HG03432 (cell line): Measurements from ENCODE around the gene PHACTR1.

Experiments
- ATAC-seq: cut with Tn5 transposase; IDR thresholded peaks from one replicate; pipeline ENCODE4 v1.9.1; 2021; ENCODE audit warnings: mild to moderate bottlenecking, moderate library complexity; ENCODE audit not compliant: unreplicated experiment

Gene PHACTR1

DNA sequence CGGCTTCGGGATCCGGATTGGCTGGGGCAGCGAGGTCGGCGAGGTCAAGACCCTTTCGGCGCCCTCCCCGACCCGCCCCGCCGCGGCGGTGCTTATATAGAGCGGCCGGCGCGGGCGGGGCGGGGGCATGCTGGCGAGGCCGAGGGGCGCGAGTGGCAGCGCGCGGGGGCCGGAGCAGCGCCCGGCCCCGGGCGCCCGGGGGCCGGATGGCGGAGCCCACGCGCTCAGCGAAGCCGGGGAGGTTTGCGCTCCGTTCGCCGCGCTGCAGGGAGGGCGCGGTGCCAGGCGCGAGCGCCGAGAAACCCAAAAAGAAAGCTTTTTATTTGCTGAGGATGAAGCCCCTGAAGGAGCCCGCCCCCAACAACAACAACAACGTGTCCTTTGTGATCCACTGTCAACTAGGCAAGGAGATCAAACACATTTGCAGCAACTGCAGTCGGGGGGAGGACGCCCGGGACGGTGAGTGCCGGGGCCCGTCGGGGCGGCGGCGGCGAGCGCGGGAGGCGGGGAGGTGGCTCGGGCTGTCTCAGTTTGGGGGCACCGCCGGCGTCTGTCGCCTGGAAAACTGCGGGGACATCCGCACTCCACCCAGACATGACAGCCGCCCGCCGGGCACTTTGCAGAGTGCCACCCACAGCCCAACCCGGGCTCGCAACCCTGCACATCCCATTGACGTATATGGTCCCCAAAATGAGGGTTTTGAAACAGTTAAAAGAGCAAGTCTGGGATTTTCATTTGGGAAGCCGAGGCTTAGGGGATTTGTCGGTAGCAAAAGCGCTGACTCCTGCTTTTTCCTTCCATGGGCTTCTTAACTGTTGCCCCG is 297.3 kb downstream of the PHACTR1 start:
- no peak for ATAC-seq

DNA sequence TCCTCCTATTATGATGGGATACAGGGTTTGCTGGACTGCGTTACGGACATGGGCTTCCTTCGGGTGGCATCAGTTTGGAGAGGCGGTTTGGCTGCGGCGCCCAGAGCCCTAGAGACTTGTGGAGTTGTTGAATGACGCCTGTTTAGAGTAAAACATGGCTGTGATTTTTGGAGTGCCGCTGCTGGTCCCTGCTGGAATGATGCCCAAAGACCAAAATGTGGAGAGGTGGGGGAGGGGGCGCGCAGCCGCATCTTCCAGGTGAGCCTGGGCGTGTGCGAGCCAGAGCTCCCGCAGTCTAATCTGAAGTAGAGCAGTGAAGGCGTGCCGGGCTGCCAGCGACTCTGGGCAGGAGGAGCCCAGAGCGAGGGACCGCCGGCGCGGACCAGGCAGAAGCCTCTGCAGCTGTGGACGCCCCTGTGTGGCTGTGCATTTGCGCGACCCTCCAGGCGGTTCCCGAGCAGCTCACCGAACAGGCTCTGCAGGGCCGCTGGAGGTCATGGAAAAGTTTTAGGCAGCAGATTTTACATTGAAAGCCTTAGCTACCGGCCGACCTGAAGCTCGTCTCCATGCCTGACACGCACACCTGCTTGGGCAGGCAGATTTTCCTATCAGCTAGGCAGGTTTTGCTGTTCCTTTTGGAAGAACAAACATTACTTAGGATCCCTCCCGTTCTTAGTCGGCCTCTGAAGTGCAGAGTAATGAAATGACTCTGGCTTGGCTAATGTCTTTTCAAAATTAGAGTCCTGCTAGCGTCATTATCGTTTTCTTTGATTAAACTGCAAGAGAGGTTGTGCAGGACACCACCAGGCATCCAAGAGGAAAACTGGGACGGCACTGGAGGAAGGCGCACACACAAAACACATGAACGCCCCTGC is 298.2 kb downstream of the PHACTR1 start:
- ATAC-seq: no peak

DNA sequence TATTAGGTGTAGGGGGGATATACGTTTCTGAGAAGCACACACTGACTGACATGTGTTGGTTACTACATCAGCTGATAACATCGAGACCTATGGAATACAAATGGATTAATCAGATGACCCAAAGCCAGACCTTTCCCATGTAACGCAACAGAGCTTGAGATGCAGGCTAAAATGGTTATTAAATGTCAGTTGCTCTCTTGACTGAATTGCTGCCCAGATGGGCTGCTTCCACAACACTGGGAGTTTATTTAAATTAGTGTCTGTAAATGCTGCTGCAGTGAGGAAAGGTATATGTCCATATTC is 298.8 kb downstream of the PHACTR1 start:
- ATAC-seq: no peak

DNA sequence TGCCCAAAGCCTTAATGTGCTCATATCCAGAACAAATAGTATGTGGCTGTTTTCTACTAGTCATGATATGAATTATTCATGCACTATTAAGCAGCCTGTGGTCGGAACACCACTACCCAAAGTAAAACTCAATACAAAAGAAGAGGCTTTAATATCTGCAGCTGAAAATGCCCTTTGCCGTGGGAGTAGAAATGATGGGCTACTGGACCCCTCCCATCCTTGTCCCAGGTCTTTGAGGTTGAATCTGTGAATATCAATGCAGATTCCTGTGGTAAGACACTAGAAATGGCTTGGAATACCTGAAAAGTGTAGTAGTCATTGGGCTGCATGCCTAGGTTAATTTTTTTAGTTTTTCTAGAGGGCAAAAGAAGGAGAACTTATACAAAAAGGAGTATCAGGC is 308.0 kb downstream of the PHACTR1 start:
- no peak for ATAC-seq

DNA sequence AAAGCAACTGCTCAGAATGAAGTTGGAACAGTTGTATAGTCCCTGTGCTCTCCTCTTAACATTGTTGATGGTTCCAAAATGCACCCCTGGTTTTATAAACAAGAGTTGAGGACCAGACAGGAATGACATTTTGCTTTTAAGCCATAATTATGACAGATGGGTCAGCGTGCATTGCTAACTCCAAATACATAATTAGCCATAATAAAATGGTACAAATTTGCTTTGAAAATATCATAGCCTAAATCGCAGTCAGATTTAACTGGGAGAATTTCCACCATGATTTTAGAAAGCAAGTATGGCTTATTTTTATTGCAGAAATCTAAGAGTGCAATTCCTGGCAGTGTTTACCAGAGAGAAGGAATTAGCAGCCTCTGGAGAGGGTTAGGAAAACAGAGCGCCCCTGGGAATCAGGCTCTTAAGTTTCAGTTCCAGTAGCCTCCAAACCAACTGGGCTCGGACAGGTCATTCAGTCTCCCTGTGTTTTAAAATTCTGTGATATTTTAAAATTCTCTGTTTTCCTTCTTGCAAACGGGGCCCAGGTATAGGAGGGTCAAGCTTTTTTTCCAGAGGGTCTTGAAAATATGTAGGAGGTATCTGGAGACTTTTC is 309.4 kb downstream of the PHACTR1 start:
- ATAC-seq: no peak

DNA sequence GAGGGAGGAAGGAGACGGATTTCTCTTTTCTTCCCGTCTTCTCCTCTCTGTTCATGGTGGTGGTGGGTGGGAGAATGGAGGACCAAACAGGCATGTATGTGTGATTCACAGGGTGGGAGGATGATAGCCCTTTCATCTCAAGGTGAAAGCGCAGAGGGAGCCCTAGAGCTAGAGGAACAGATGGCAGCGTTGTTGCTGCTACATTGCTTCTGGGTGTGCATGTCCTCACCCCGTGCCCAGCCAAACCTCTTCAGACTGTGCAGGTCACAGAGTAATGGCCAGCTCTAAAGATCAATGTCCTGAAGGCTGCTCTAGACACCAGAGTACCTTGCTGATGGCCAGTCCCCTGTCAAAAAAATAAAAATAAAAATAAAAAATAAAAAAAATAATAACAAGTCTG is 310.0 kb downstream of the PHACTR1 start:
- no peak for ATAC-seq

DNA sequence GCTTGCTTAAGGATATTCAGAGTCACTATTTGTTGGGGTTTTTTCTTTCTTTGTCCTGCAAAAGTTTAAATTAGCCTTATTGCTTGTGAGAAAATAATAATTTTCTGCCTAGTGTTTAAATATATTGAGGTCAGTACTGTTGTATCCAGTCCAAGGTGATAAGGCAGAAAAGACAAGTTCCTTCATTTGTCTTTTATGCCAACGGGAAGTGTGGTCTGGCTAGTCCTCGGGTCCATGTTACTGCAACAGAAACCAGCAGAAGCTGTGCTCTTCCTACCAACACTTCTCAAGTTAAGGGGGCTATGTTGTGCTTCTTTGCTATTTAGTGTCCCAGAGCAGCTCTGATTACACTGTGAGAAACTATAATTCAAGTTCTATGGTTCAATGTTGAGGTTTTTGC is 310.6 kb downstream of the PHACTR1 start:
- ATAC-seq: no peak

DNA sequence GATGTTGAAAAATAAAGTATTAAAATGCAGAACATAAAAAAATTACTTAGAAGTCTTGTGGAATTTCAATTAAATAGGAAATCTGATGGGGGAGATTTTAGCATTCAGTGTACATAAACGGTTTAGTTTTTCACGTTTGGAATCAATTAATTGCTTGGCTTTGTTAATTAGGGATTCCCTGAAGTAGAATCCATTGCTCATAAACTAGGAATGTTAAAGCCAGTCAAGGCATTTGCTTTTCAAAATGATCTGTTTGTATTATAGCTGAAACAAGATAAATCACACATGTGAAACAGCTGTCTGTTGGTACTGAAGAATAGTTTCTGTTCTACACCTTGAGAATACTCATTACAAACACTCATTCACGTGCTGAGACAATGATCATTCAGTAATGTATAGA is 313.8 kb downstream of the PHACTR1 start:
- no peak for ATAC-seq

DNA sequence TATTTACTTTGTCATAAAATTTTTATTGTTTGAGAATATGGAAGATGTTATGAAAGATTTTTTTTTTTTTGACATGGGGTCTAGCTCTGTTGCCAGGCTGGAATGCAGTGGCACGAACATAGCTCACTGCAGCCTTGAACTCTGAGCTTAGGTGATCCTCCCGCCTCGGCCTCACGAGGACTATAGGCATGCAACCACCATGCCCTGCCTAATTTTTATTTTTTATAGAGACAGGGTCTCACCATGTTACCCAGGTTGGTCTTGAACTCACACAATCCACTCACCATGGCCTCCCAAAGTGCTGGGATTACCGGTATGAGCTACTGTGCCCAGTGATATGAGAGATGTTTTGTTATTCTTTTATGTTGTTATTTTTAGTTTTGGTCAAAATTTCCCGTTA is 316.0 kb downstream of the PHACTR1 start:
- no peak for ATAC-seq

DNA sequence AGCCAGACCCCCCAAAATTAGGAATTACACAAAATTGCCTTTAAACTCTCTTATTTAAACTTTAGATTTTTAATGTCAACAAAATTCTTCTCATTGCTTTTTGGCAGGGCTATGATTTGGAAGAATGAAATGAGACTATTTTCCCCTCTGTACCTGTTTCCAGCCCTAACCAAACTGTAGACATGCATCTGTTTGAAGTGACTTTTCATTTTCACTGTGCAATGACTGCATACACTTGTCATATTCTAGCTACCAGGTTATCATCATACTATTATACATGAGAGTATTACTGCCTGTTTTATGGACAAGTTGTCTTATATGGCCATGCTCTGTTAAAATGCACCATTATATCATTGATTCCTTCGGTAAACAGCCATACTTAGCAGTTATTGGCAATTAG is 316.6 kb downstream of the PHACTR1 start:
- no peak for ATAC-seq

DNA sequence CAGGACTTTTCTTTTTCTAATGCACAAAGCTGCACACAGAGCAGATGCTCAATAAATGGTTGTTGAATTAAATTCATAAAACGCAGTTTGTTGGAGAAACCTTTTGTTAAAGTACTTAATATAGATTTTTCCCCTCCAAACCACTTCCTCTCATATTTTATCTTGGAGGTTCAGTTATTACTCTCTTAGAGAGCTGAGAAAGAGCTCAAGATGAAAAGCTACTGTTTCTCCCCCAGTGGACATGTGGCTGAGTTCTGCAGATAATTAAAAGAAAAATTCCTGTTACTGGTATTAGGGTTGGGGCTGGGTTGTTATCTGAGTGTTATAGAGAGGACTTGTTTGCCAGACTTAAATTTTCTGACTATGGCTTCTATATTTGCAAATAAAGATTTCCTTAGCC is 317.7 kb downstream of the PHACTR1 start:
- ATAC-seq: no peak

DNA sequence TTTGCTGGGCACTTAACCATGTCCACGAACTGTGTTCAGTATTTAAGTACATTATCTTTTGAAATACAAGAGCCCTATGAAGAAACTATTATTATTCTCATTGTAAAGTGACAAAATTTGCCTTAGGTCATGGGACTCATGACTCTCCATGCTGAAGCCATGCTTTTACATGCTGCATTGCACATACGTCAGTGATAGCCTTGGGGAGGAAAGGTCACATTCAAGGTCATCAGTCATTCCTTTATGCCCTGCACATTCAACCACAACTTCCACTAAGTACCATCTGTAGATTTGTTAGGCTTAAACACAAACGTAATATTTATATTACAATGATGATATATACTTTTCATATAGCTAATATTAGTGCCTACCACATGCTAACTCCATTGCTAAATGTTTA is 319.0 kb downstream of the PHACTR1 start:
- no peak for ATAC-seq

DNA sequence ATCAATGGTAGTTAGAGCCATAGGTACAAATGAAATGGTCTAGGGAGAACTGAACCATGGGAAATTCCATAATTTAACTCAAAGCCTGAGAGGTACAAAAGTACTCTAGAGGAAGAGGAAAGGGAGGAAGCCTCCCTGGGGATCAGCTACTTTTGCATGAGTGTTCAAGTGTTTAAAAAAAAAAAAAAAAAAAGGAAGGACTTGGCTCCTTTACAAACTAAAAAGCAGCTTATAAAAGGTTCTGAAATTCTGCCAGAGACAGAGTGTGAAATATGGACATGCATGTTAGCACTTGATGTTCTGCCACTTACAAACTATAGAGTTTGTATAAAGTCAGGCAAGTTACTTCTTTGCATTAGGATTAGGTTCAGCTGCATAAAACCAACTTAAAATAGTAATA is 321.7 kb downstream of the PHACTR1 start:
- ATAC-seq: no peak

DNA sequence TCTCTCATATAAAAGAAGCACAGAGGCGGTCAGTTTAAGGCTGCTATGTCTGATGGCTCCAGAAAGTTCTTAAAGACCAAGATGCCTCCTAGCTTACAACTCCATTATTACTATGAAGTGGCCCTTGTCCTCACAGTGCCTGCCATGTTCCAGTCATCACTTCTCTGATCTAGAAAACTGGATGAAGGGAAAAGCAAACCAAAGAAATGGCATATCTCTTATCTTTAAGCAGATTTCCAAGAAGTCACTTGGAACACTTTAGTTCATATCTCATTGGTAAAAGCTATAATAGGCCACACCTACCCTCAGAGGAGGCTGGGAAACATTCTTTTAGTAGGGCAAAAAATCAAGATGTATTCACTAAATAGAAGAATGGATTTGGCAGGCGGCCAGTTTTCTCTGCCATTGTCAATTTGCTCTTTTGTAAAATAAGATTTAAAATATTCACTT is 322.2 kb downstream of the PHACTR1 start:
- ATAC-seq: no peak

DNA sequence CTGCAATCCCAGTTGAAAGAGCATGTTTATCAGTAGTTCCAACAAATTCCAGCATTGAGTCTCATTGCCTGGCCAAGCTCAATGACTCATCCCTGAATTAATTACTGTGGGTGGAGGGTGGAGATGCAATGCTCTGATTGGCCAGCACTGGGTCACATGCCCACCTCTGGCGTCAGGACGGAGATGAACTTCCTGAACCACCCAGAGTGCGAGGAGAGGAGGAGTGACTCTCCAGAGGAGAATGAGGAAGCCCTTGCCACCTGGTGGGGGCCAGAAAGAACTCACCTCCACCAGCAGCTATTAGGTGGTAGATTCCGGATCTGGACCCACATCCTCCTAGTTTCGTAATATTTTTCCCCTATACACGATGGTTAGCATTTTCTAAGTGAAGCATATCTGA is 327.8 kb downstream of the PHACTR1 start:
- ATAC-seq: no peak

DNA sequence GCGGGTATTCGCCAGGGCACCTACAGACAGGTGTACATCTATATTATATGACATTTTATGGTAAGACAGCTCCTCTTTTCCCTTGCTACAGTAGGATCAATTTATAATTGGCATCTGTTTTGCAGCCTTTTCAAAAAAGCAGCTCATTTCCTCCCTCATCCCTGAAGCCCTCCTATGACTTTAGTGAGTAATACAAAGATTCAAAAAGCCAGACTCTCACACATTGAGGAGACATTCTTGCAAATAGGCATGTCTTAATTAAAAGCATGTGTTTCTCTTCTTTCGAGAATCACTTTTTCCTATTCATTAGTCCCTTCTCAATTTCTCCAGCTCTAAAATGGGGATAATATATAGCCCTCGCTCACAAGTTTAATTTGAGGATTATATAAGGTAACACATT is 328.3 kb downstream of the PHACTR1 start:
- no peak for ATAC-seq

DNA sequence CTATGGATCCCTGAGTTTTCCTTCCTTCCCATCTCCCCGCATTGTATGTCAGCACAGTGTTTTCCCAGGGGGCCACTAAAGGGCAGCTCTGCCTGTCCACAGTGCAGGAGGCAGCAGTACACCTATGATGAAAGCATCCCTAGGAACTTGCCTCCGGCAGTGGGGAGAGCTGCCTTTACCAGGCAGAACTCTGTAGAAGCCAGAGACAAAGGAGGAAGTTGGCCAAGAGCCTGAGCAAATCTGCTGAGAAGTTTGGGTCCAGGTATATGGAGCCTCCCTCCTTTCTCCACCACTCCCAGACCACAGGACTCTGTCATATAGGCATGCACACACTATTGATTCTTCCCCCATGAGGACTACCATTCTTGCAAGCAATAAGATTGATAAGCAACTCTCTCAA is 329.1 kb downstream of the PHACTR1 start:
- no peak for ATAC-seq

DNA sequence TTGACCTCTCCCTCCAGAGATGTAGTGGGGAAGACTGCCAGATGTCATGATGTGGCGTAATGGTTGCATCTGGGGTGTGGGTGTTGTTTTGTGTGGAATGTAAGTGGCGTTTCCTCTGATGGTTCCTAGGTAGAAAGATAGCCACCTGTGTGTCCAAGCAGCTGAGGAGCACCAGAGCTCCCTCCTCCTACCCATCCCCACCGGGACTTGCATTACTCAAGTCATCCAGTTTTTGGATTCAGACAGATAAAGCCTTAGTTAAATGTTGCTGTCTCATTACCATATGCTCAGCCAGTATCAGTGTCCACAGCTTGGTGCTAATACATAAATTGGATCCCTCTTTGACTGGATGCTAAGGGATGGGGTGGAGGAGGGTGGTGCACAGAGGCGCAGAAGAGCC is 329.5 kb downstream of the PHACTR1 start:
- no peak for ATAC-seq

DNA sequence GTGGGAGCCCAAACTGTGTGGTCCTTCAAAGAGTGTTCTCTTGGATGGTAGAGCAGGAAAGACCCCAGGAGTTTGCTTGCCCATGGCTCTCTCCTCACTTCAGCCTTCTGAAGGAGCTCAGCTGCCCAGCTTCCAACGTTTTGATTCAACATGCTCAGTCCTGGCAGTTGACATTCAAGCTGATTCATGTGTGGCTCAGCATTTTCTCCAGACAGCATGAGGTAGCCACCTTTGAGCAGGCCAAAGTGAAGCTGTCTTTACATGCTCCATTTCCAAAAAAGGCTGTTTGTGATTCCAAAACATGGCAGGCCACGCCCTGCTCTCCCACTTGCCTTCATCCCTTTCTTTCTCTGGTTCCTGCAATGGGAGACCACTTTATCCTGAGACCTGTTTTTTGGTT is 331.5 kb downstream of the PHACTR1 start:
- ATAC-seq: no peak

DNA sequence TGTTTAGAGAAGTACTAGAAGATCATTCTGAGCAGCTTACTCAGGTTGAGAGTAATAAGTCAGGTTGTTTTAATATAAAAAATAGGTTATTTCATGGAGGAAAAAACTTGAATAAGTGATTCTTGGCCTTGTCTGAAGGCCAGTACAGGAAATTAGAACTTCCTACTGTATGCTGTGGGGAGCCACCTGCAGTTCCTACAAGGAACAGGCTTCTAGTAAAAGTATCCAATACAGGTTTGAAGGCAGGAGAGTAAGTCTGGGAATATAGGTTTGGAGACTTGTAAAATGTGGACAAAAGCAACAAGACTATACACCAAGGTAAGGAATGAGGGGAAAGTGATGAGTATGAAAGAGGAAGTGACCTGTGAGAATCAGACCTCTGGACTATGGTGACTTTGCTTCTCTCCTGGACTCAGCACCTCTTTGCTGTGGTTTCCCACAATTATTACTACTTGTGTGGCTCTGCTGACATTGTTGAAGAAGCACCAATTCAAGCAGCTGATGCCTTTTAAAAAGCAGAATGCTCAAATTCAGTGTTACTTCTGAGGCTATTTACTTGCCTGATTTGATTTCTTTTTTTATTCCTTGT is 333.2 kb downstream of the PHACTR1 start:
- ATAC-seq: no peak

DNA sequence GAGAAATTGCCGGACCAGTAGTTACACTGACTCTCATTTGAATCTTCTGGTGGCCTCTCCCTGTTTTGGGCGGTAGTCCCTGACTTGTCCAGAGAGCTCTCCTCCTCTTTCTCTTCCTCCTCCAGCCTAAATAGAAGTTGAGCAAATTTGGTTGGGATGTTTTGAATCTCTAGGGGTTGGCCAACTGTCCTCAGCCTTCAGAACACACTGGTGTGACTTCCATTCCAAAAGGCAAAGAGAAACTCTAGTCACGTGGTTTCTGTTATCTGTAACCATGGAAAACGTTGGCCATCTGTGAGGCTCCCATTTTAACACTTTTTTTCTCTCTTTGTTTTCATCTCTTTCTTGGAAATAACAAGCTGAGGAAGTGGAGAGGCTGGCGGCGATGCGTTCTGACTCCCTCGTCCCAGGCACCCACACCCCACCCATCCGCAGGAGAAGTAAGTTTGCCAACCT is 336.5 kb downstream of the PHACTR1 start:
- ATAC-seq: no peak
